ENCODE data around the gene PRKAA1. TPM values are rescaled to one million over a fixed set of nuclear protein-coding genes. Genes with fewer than 3 reads are reported as not detected.
A peak's percentile ranks its signal among the peaks of the same experiment; 100 is the strongest.

The PRKAA1 gene
- total RNA-seq, 1 donor from 2014 or later, result 67.8 TPM

- no peaks in the 10 kb centered on the region for H3K9me3 Mint-ChIP-seq (ENCODE audit: low read depth)
- no peak overlapping the region for H3K4me3 Mint-ChIP-seq (ENCODE audit: unreplicated experiment)
- peaks cover 12% of the 10 kb centered on the region for H3K36me3 Mint-ChIP-seq (ENCODE audit: low read depth)
- H3K27me3 Mint-ChIP-seq (ENCODE audit: low read depth), result no peaks in the 10 kb centered on the region
- no peaks in the 10 kb centered on the region for H3K4me1 Mint-ChIP-seq (ENCODE audit: low read depth)
- no peak for DNase-seq (ENCODE audit: low spot score)
- TF ChIP-seq CTCF (IDR thresholded peaks at IDR 0.05), result no peak
- H3K27ac Mint-ChIP-seq (ENCODE audit: unreplicated experiment), result no peak overlapping the region
Measured at GRCh38 chr5:40762705-40763104, 35.5 kb downstream of the PRKAA1 start.

- H3K27me3 Mint-ChIP-seq (ENCODE audit: low read depth), result no peaks in the 10 kb centered on the region
- no peaks in the 10 kb centered on the region for H3K9me3 Mint-ChIP-seq (ENCODE audit: low read depth)
- no peak for TF ChIP-seq CTCF (IDR thresholded peaks at IDR 0.05)
- H3K27ac Mint-ChIP-seq (ENCODE audit: unreplicated experiment), result no peak overlapping the region
- DNase-seq (ENCODE audit: low spot score), result no peak
- H3K4me1 Mint-ChIP-seq (ENCODE audit: low read depth), result no peaks in the 10 kb centered on the region
- H3K4me3 Mint-ChIP-seq (ENCODE audit: unreplicated experiment), result no peak overlapping the region
- H3K36me3 Mint-ChIP-seq (ENCODE audit: low read depth), result peaks cover 3% of the 10 kb centered on the region
Measured at GRCh38 chr5:40757400-40757799, 40.8 kb downstream of the PRKAA1 start.

- peaks cover 4% of the 10 kb centered on the region for H3K9me3 Mint-ChIP-seq (ENCODE audit: low read depth)
- DNase-seq (ENCODE audit: low spot score), result peak; percentile 96
- no peak within 1 kb of the TSS for H3K4me3 Mint-ChIP-seq (ENCODE audit: unreplicated experiment)
- H3K36me3 Mint-ChIP-seq (ENCODE audit: low read depth), result peaks cover 4% of the 10 kb centered on the region
- peak; percentile 79 for TF ChIP-seq CTCF (IDR thresholded peaks at IDR 0.05)
- H3K27me3 Mint-ChIP-seq (ENCODE audit: low read depth), result no peaks in the 10 kb centered on the region
- H3K27ac Mint-ChIP-seq (ENCODE audit: unreplicated experiment), result no peak within 1 kb of the TSS
- no peaks in the 10 kb centered on the region for H3K4me1 Mint-ChIP-seq (ENCODE audit: low read depth)
Measured at GRCh38 chr5:40755407-40756365, 42.5 kb downstream of the PRKAA1 start, which contains the start of gene TTC33. Gene TTC33, minus strand, starts transcription at chr5:40755961. Its CDS starts 8,943 bp downstream, at chr5:40747018.

GRCh38 chr5:40755093-40755406 lies 43.1 kb downstream of the PRKAA1 start:
- Mint-ChIP-seq H3K9me3 (ENCODE audit: low read depth) (peaks cover 4% of the 10 kb centered on the region), H3K4me3 (ENCODE audit: unreplicated experiment) (no peak overlapping the region), H3K4me1 (ENCODE audit: low read depth) (no peaks in the 10 kb centered on the region), H3K36me3 (ENCODE audit: low read depth) (peaks cover 4% of the 10 kb centered on the region), H3K27me3 (ENCODE audit: low read depth) (no peaks in the 10 kb centered on the region), H3K27ac (ENCODE audit: unreplicated experiment) (no peak overlapping the region)
- peak; percentile 82 for TF ChIP-seq CTCF (IDR thresholded peaks at IDR 0.05)
- DNase-seq (ENCODE audit: low spot score), result no peak

- no peak for DNase-seq (ENCODE audit: low spot score)
- H3K9me3 Mint-ChIP-seq (ENCODE audit: low read depth), result peaks cover 4% of the 10 kb centered on the region
- H3K4me1 Mint-ChIP-seq (ENCODE audit: low read depth), result no peaks in the 10 kb centered on the region
- H3K27me3 Mint-ChIP-seq (ENCODE audit: low read depth), result no peaks in the 10 kb centered on the region
- H3K36me3 Mint-ChIP-seq (ENCODE audit: low read depth), result peaks cover 4% of the 10 kb centered on the region
- no peak for TF ChIP-seq CTCF (IDR thresholded peaks at IDR 0.05)
- H3K4me3 Mint-ChIP-seq (ENCODE audit: unreplicated experiment), result no peak overlapping the region
- H3K27ac Mint-ChIP-seq (ENCODE audit: unreplicated experiment), result no peak overlapping the region
Measured at GRCh38 chr5:40754381-40755092, 43.6 kb downstream of the PRKAA1 start.
